ENCODE results near the gene MALRD1.

MALRD1 gene

GRCh38 chr10:19048489-19048888 is at the start of gene MALRD1:
Gene MALRD1, plus strand, starts transcription at chr10:19048801. Its CDS starts 138 bp downstream, at chr10:19048939.
- DNase-seq (ENCODE audit: low spot score), result no peak

- DNase-seq (ENCODE audit: low spot score), result no peak
These were observed 45.3 kb upstream of the MALRD1 start for GRCh38 chr10:19003341-19003740.

- no peak for DNase-seq (ENCODE audit: low spot score)
These were observed 36.5 kb upstream of the MALRD1 start for GRCh38 chr10:19012111-19012510.

GRCh38 chr10:19014034-19014433 is 34.6 kb upstream of the MALRD1 start:
- no peak for DNase-seq (ENCODE audit: low spot score)

- DNase-seq (ENCODE audit: low spot score), result no peak
These were observed 34.1 kb upstream of the MALRD1 start for GRCh38 chr10:19014498-19014897.

- DNase-seq (ENCODE audit: low spot score), result no peak
These were observed 31.3 kb upstream of the MALRD1 start for GRCh38 chr10:19017116-19017890.

GRCh38 chr10:19021162-19021561 is 27.4 kb upstream of the MALRD1 start:
- no peak for DNase-seq (ENCODE audit: low spot score)

- DNase-seq (ENCODE audit: low spot score), result no peak
These were observed 24.0 kb upstream of the MALRD1 start for GRCh38 chr10:19024611-19025010.

- DNase-seq (ENCODE audit: low spot score), result no peak
These were observed 16.8 kb upstream of the MALRD1 start for GRCh38 chr10:19031763-19032162.

GRCh38 chr10:19033741-19034140 is 14.9 kb upstream of the MALRD1 start:
- no peak for DNase-seq (ENCODE audit: low spot score)

GRCh38 chr10:19041171-19041570 is 7.4 kb upstream of the MALRD1 start:
- DNase-seq (ENCODE audit: low spot score), result no peak

- DNase-seq (ENCODE audit: low spot score), result no peak
These were observed 5.2 kb upstream of the MALRD1 start for GRCh38 chr10:19043431-19043830.

- DNase-seq (ENCODE audit: low spot score), result no peak
These were observed 1.9 kb upstream of the MALRD1 start for GRCh38 chr10:19046679-19047078.

- DNase-seq (ENCODE audit: low spot score), result no peak
These were observed 290 bp downstream of the MALRD1 start for GRCh38 chr10:19048891-19049290.

GRCh38 chr10:19049567-19049966 is 966 bp downstream of the MALRD1 start:
- DNase-seq (ENCODE audit: low spot score), result no peak

- no peak for DNase-seq (ENCODE audit: low spot score)
These were observed 5.8 kb downstream of the MALRD1 start for GRCh38 chr10:19054289-19054835.

- DNase-seq (ENCODE audit: low spot score), result no peak
These were observed 9.4 kb downstream of the MALRD1 start for GRCh38 chr10:19058046-19058445.

- DNase-seq (ENCODE audit: low spot score), result no peak
These were observed 15.4 kb downstream of the MALRD1 start for GRCh38 chr10:19063986-19064385.

GRCh38 chr10:19071946-19072345 is 23.3 kb downstream of the MALRD1 start:
- no peak for DNase-seq (ENCODE audit: low spot score)

- no peak for DNase-seq (ENCODE audit: low spot score)
These were observed 28.7 kb downstream of the MALRD1 start for GRCh38 chr10:19077276-19077675.

GRCh38 chr10:19096501-19097073 is 48.0 kb downstream of the MALRD1 start:
- DNase-seq (ENCODE audit: low spot score), result no peak

- no peak for DNase-seq (ENCODE audit: low spot score)
These were observed 48.5 kb downstream of the MALRD1 start for GRCh38 chr10:19097151-19097550.

GRCh38 chr10:19098803-19099202 is 50.2 kb downstream of the MALRD1 start:
- no peak for DNase-seq (ENCODE audit: low spot score)

GRCh38 chr10:19107406-19107805 is 58.8 kb downstream of the MALRD1 start:
- no peak for DNase-seq (ENCODE audit: low spot score)
